Prostate gland (tissue), 2 donors: ENCODE data around the gene COMMD1.

Source experiments
- POLR2AphosphoS5 ChIP-seq: sonication (generic); formaldehyde crosslinking; IDR thresholded peaks from one replicate; pipeline ENCODE4 v1.6.1; 2017; ENCODE audit warnings: antibody characterized with exemption
- TF ChIP-seq, protein P1 (sequence below), 4 experiments: fragments of 200-600 bp in 2 of 4; fragments of 450-650 bp in 2 of 4; sonication (generic) in 2 of 4; IDR thresholded peaks; 1 replicate in 3 of 4; 2 replicates in 1 of 4; pipeline ENCODE4 v1.5.1; 2016 to 2019; ENCODE audit warnings: antibody characterized with exemption in 4 of 4, mild to moderate bottlenecking in 2 of 4, moderate library complexity in 2 of 4

DNA sequence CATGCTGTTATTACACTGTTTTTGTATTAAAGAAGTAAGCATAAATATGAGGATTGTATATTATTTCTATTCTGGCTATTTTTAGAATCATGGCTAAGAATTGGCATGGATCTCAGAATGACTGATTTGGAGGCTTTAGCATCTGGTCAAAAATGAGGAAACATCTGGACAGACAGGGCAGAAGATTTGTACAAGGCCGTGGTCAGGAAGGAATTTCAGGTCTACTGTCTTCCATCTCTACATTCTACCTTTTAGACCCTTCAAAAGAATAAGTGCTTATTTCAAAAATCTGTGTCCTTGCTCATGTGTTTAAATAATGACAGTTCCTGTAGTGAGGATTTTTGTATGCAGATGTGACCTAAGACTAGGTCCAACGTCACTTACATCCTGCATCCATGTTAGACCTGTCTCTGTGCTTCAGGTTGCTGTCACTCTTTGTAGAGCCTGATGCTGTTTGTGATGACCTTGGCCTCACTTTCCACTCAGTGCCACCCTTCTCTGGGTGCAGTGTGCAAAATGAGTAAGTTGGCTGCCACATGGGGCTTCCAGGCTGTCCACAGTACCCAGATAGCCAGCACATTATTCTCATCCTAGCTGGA, 235.8 kb downstream of the COMMD1 start:
- TF ChIP-seq, protein P1, sequence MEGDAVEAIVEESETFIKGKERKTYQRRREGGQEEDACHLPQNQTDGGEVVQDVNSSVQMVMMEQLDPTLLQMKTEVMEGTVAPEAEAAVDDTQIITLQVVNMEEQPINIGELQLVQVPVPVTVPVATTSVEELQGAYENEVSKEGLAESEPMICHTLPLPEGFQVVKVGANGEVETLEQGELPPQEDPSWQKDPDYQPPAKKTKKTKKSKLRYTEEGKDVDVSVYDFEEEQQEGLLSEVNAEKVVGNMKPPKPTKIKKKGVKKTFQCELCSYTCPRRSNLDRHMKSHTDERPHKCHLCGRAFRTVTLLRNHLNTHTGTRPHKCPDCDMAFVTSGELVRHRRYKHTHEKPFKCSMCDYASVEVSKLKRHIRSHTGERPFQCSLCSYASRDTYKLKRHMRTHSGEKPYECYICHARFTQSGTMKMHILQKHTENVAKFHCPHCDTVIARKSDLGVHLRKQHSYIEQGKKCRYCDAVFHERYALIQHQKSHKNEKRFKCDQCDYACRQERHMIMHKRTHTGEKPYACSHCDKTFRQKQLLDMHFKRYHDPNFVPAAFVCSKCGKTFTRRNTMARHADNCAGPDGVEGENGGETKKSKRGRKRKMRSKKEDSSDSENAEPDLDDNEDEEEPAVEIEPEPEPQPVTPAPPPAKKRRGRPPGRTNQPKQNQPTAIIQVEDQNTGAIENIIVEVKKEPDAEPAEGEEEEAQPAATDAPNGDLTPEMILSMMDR (IDR thresholded peaks at IDR 0.05) = no peak
- no peak for TF ChIP-seq POLR2AphosphoS5
